SK-N-SH (cell line): ENCODE data around the gene EEFSEC. TPM values are rescaled to one million over a fixed set of nuclear protein-coding genes. Genes with fewer than 3 reads are reported as not detected.

ENCODE experiments used
- CTCF ChIA-PET: fragments of 300-600, 350-600 bp; formaldehyde crosslinking; extraction: SDS; loops from one replicate; lab custom pipeline; 2021; lab: Yijun Ruan, JAX
- POLR2A ChIA-PET: fragments of 350-600 bp; sonication (Branson Sonifier 250); formaldehyde crosslinking; extraction: SDS; loops from one replicate; lab custom pipeline; 2020; ENCODE audit warnings: antibody characterized with exemption, inconsistent platforms; lab: Yijun Ruan, JAX
- DNase-seq: peaks from one replicate; pipeline ENCODE4 v3.0.0; 2012
- H2AFZ ChIP-seq: fragments of 200-600 bp; sonication (generic); 2 replicates; pipeline ENCODE4 v1.8.1; 2016; ENCODE audit warnings: antibody characterized with exemption, mild to moderate bottlenecking, low read depth
- H3F3A ChIP-seq: fragments of 200-600 bp; sonication (generic); replicated peaks from 2 replicates; pipeline ENCODE3; 2016; ENCODE audit warnings: antibody characterized with exemption, mild to moderate bottlenecking; ENCODE audit not compliant: insufficient read depth
- H3K27ac ChIP-seq, 2 experiments: fragments of 200-500 bp in 1 of 2; fragments of 200-600 bp in 1 of 2; sonication (Bioruptor generic) in 1 of 2; sonication (generic), shearing (Covaris generic) in 1 of 2; 2 replicates each; pipeline versions ENCODE4 v1.5.1 to v1.6.1; 2014 to 2016; ENCODE audit warnings: low read depth in 2 of 2, inconsistent platforms in 1 of 2, low read length in 1 of 2, mild to moderate bottlenecking in 1 of 2, mixed read lengths in 1 of 2
- H3K27me3 ChIP-seq: fragments of 200-600 bp; sonication (generic), shearing (Covaris generic); 2 replicates; pipeline ENCODE4 v1.6.1; 2016; ENCODE audit warnings: mixed run types; ENCODE audit not compliant: insufficient read depth
- H3K36me3 ChIP-seq, 2 experiments: fragments of 200-500 bp in 1 of 2; fragments of 200-600 bp in 1 of 2; sonication (Bioruptor generic) in 1 of 2; sonication (generic) in 1 of 2; replicated peaks in 1 of 2; 2 replicates each; pipeline versions ENCODE3 to v1.5.1; 2014 to 2016; ENCODE audit warnings: low read length in 1 of 2, mild to moderate bottlenecking in 1 of 2; ENCODE audit not compliant: insufficient read depth in 2 of 2, control insufficient read depth in 1 of 2
- H3K4me1 ChIP-seq, 2 experiments: fragments of 200-500 bp in 1 of 2; fragments of 200-600 bp in 1 of 2; sonication (Bioruptor generic) in 1 of 2; sonication (generic), shearing (Covaris generic) in 1 of 2; 2 replicates each; pipeline versions ENCODE4 v1.5.1 to v1.6.1; 2014 to 2016; ENCODE audit warnings: low read depth in 1 of 2, low read length in 1 of 2, mixed run types in 1 of 2; ENCODE audit not compliant: insufficient read depth in 2 of 2, control insufficient read depth in 1 of 2
- H3K4me2 ChIP-seq: fragments of 200-600 bp; sonication (generic), shearing (Covaris generic); 2 replicates; pipeline ENCODE4 v1.6.1; 2017; ENCODE audit warnings: mixed run types
- H3K4me3 ChIP-seq, 2 experiments: fragments of 200-500 bp in 1 of 2; fragments of 200-600 bp in 1 of 2; sonication (Bioruptor generic) in 1 of 2; sonication (generic), shearing (Covaris generic) in 1 of 2; 2 replicates each; pipeline versions ENCODE4 v1.5.1 to v1.8.1; 2014 to 2016; ENCODE audit warnings: low read depth in 2 of 2, inconsistent platforms in 1 of 2, low read length in 1 of 2, mild to moderate bottlenecking in 1 of 2, mixed read lengths in 1 of 2, moderate library complexity in 1 of 2
- H3K79me2 ChIP-seq: fragments of 200-600 bp; sonication (generic); 2 replicates; pipeline ENCODE4 v1.8.1; 2017; ENCODE audit warnings: mild to moderate bottlenecking; ENCODE audit not compliant: insufficient read depth
- H3K9ac ChIP-seq: fragments of 200-600 bp; sonication (generic); 2 replicates; pipeline ENCODE4 v1.6.1; 2017; ENCODE audit warnings: mixed run types
- H3K9me2 ChIP-seq: fragments of 200-600 bp; sonication (generic); 2 replicates; pipeline ENCODE4 v1.6.1; 2017; ENCODE audit warnings: mixed run types
- H3K9me3 ChIP-seq: fragments of 200-600 bp; sonication (generic); 2 replicates; pipeline ENCODE4 v1.6.1; 2017; ENCODE audit warnings: mixed run types, mild to moderate bottlenecking, moderate library complexity
- H4K20me1 ChIP-seq: fragments of 200-600 bp; sonication (generic); 2 replicates; pipeline ENCODE4 v1.6.1; 2017; ENCODE audit warnings: mild to moderate bottlenecking, mixed run types; ENCODE audit not compliant: insufficient read depth
- EZH2phosphoT487 ChIP-seq: fragments of 200-600 bp; sonication (generic); IDR thresholded peaks from 2 replicates; pipeline ENCODE4 v1.6.1; 2017; ENCODE audit warnings: low read depth, mixed run types, mild to moderate bottlenecking, antibody characterized with exemption, moderate library complexity, borderline replicate concordance
- FOSL2 ChIP-seq: IDR thresholded peaks from 2 replicates; pipeline ENCODE4 v1.4.0; 2012; ENCODE audit warnings: low read depth, mild to moderate bottlenecking, moderate library complexity, borderline replicate concordance
- GATA2 ChIP-seq: sonication (generic); formaldehyde crosslinking; IDR thresholded peaks from 2 replicates; pipeline ENCODE4 v1.5.0; 2020; ENCODE audit warnings: mild to moderate bottlenecking, missing genetic modification reagents
- NRF1 ChIP-seq: IDR thresholded peaks from 2 replicates; pipeline ENCODE4 v1.6.1; 2012; ENCODE audit warnings: low read depth, mild to moderate bottlenecking, low read length
- WGBS: methylation state at CpG from one replicate; pipeline ENCODE4 v1.1.6; 2017; ENCODE audit warnings: low lambda C conversion rate; 5-methylcytosine and 5-hydroxymethylcytosine counted together
- polyA plus RNA-seq, 3 experiments: library from polyadenylated mRNA; depleted of rRNA; stranded (reverse); fragments of >200 nt; gene quantifications; 2 replicates each; pipeline ENCODE4 v1.2.3, GENCODE V29; 2012
- TF ChIP-seq, protein P1 (sequence below): fragments of 150-350 bp; IDR thresholded peaks from 2 replicates; pipeline ENCODE4 v1.6.1; 2016; ENCODE audit warnings: mild to moderate bottlenecking, low read depth, low read length

Gene EEFSEC
- polyA plus RNA-seq, 1 of the 3 experiments (the other 2 are of a cell fraction): 12.4 TPM

DNA sequence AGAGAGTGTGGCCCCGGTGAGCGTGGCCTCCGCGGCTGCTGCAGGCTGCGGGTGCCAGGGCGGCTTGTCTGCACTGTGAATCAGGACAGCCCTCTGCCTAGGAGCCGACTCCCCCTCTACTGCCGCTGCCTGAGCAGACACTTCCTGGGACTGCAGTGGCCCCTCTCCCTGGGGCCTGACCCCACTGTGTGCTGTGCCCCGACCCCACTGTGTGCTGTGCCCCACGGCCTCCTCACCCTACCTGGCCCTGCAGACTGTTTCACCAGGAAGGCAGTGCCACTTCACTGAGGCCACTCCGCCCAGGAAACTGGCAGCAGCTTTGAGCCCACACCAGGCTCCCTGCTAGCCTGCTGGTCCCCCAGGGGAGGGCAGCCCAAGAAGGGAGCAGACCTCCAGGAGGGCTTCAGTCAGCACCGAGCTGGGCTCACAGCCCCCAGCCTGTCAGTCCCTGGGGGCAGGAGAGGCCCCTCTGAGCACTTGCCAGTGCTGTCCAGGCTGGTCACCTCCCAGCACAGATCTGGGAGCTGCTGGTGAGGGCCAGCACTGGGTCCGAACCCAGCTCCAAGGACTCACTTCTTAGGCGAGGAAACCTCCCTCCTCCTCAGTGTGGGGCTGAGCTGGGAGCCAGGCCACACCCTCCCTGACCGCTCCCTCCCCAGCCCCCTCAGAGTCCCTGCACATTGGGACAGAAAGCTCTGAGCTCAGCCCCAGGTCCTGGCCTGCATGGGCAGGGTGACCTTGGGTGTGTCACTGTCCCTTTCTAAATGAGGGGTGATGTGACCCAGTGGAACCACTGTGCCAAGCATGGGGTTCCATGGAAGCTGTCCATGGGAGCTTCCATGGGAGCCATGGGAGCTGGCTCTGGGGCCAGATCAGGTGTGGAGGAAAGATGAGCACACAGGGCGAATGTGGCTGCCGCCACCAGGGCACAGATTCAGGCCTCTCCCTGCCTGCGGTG lies 256.6 kb downstream of the EEFSEC start:
- no peak overlapping the region for H3K4me2 ChIP-seq
- H2AFZ ChIP-seq: no peak overlapping the region
- H3K4me3 ChIP-seq: peak overlapping the region in 1 of 2 experiments; percentile 34; a peak in 2 of 4 replicates
- CTCF ChIA-PET: interaction anchor here (0.9 to 7.2 kb wide), 28 partner anchors 11 to 315 kb away, joined by 3 to 44 read pairs (median 5); no protein-coding TSS in a partner anchor
- peaks cover 0 to 93% of the 10 kb centered on the region in 2 experiments; a peak in 2 of 4 replicates for H3K4me1 ChIP-seq
- H3K27ac ChIP-seq: peak overlapping the region; percentile 30 to 100; a peak in 3 of 4 replicates
- H3K27me3 ChIP-seq: no peaks in the 10 kb centered on the region
- no peak for TF ChIP-seq EZH2phosphoT487
- TF ChIP-seq, all 33 proteins: peak for 0
- DNase-seq: no peak
- WGBS: 73% methylated on average over 12 of the region's 18 CpGs
- no peaks in the 10 kb centered on the region for H3K36me3 ChIP-seq
- H3K9ac ChIP-seq: no peak overlapping the region
- no peaks in the 10 kb centered on the region for H3K79me2 ChIP-seq
- no peaks in the 10 kb centered on the region for H3K9me3 ChIP-seq
- POLR2A ChIA-PET: interaction anchor here (0.6 to 6.3 kb wide), 41 partner anchors 10 to 231 kb away, joined by 3 to 100 read pairs (median 5); partner anchors contain the start of gene GATA2
- H3F3A ChIP-seq: no peaks in the 10 kb centered on the region
- no peaks in the 10 kb centered on the region for H4K20me1 ChIP-seq
- H3K9me2 ChIP-seq: no peaks in the 10 kb centered on the region

DNA sequence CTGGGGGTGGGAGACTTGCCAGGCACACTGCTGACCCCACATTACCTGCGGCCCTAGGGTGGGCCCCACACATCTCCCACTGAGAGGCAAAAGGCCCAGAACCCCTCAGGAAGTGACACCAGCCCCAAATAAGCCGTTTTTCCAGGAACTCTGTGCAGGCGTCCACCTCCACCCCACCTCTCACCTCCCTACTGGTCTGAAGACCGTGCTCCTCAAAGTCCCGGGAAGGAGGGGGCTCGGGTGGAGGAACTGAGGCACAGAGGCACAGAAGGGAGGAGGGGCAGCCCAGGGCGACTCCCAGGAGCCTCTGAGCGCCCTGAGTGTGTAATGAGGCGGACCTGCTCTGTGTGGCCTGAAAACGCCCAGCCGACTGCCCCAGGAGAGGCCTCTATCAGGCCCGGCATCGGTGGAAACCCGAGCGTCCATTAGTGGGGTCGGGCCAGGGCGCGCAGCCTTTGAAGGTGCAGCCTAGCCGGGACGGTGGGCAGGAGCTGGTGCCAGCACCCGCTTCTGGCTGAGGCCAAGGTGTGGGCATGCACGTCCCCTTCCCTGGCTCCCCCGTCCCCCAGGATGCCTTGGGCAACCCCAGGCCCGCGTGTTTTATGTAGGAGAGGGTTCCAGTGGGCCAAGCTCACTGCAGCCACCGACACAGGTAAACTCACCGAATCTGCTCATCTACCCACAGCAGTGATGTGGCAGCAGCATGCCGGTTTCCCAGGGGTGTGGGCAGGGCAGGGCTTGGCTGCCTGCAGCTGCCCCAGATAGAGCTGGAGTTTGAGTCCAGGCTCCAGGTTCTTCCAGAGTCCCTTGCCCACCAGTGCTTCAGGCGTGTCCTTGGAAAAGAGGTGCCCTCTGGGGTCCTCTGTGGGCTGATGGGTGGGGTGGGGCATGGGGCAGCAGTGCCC lies 257.6 kb downstream of the EEFSEC start:
- peak overlapping the region; percentile 30 to 100; a peak in 3 of 4 replicates for H3K27ac ChIP-seq
- H3K9ac ChIP-seq: no peak overlapping the region
- H3K79me2 ChIP-seq: no peaks in the 10 kb centered on the region
- no peak for TF ChIP-seq FOSL2
- peak; percentile 71 for TF ChIP-seq GATA2 (CRISPR knock-in tag)
- TF ChIP-seq, protein P1, sequence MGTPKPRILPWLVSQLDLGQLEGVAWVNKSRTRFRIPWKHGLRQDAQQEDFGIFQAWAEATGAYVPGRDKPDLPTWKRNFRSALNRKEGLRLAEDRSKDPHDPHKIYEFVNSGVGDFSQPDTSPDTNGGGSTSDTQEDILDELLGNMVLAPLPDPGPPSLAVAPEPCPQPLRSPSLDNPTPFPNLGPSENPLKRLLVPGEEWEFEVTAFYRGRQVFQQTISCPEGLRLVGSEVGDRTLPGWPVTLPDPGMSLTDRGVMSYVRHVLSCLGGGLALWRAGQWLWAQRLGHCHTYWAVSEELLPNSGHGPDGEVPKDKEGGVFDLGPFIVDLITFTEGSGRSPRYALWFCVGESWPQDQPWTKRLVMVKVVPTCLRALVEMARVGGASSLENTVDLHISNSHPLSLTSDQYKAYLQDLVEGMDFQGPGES: no peak
- TF ChIP-seq NRF1: no peak
- 58% methylated on average over 18 of the region's 29 CpGs for WGBS
- no peak for DNase-seq
- no peaks in the 10 kb centered on the region for H3K36me3 ChIP-seq
- H3F3A ChIP-seq: no peaks in the 10 kb centered on the region
- ChIA-PET CTCF (interaction anchor here (0.8 to 7.2 kb wide), 19 partner anchors 10 to 241 kb away, joined by 3 to 44 read pairs (median 5); no protein-coding TSS in a partner anchor), POLR2A (interaction anchor here (0.6 to 6.3 kb wide), 34 partner anchors 11 to 1237 kb away, joined by 3 to 100 read pairs (median 6); partner anchors contain the start of gene GATA2)
- H3K4me1 ChIP-seq: peaks cover 0 to 94% of the 10 kb centered on the region in 2 experiments; a peak in 2 of 4 replicates
- H3K9me2 ChIP-seq: no peaks in the 10 kb centered on the region
- peak overlapping the region in 1 of 2 experiments; percentile 34; a peak in 2 of 4 replicates for H3K4me3 ChIP-seq
- H4K20me1 ChIP-seq: no peaks in the 10 kb centered on the region
- H2AFZ ChIP-seq: no peak overlapping the region
- H3K27me3 ChIP-seq: no peaks in the 10 kb centered on the region
- no peaks in the 10 kb centered on the region for H3K9me3 ChIP-seq
- no peak overlapping the region for H3K4me2 ChIP-seq
